GM18951 (cell line): Measurements from ENCODE around the gene RPL10L.

Experiments used
- POLR2A ChIP-seq: IDR thresholded peaks from 4 replicates; pipeline ENCODE4 v1.6.1; 2011; ENCODE audit warnings: mild to moderate bottlenecking; ENCODE audit not compliant: insufficient read length, insufficient read depth; ENCODE audit errors: extremely low read depth
- in situ Hi-C: fragments of 300-500 bp; cut with MboI; formaldehyde crosslinking; loops from one replicate; pipeline ENCODE4 v1.12.0; 2022; ENCODE audit warnings: low sequenced_read_pairs, mixed read lengths, inconsistent platforms; ENCODE audit not compliant: unreplicated experiment

RPL10L gene

DNA sequence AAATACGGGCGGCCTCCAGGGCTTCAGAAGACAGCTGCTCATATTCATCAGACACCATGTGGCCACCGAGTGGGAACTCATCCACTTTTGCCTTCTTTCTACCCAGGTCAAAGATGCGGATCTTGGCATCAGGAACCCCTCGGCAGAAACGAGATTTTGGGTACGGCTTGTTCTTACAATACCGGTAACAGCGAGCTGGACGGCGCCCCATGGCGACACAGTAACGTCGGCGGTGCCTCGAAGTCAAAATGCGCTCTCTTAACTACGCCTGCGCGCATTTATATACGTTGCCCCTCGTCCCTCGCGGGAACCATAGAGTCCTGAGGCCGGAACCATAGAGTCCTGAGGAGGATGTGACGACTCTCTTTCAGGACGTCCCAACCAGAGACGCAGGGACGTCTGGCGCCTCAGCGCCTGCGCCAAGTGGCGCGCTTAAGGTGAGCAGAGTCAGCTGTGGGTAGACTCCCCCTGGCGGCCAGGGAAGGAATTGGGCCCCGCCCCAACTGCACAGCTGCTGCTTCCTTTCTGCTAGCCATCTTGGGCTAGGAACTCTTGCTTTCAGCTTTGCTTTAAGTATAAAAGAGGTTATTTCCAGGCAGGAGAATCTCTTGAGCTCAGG lies at the start of gene RPL10L:
Gene RPL10L (minus strand): TSS at position 256 of the 619 bp plus-strand sequence. CDS start 45 bp downstream, at position 211.
- TF ChIP-seq POLR2A = no peak
- in situ Hi-C loops = no loop called here

DNA sequence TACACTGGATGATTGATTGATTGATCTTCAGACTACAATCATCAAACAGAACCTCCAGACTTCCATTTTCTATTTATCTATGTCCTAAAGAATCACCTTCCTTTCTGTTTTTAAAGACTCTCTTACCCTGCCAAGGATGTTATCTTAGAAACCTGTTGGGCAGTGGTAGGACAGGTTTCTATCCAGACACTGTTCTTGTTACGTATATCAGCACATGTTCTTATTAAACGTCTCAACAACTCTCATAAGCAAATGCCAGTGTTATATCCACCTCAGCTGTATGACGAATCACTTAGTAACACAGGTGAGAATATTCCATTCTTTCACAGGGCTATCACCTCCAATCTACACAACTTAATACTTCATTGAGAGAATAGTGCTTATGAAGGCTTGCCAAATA lies 40.2 kb upstream of the RPL10L start:
- TF ChIP-seq POLR2A = no peak
- in situ Hi-C loops = no loop called here

DNA sequence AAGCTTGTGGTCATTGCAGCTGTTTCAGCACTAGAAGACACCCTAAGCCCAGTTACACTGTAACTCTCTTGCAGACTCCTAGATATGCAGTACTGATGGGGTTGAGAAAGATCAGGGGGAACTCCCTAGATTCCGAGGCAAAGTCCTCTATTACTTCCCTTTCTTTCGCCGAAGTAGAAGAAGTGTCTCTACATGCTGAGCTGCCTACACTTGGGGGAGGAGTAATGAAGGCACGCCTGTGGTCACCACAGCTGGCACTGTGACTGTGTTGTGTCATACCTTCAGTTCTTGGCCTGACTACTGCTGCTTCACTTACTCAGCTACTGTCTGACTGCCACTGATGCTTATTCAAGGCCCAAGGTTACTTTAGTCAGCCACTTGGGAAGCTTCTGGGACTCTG lies 35.1 kb upstream of the RPL10L start:
- in situ Hi-C loops = no loop called here

DNA sequence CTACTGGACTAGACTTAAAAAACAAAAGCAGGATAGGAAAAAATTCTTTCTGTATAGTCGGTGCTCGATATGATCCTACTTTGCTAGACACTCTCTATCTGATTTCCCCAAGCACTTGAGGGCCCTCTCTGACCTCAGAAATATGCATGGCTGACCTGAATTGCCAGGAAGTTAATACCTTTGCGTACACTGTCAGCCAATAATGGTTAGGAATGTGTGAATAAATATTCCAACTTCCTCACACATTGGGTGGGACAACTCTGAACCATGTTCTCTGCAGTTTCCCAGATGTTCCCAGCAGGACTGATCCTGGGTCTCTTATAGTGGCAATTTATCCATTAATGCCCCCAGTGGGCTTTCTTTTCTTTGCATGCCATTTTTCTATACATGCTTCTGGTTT lies 20.5 kb upstream of the RPL10L start:
- TF ChIP-seq POLR2A = no peak
- in situ Hi-C loops = no loop called here

More for the DNA sequence above, 35.1 kb upstream of the RPL10L start:
- TF ChIP-seq POLR2A = no peak

DNA sequence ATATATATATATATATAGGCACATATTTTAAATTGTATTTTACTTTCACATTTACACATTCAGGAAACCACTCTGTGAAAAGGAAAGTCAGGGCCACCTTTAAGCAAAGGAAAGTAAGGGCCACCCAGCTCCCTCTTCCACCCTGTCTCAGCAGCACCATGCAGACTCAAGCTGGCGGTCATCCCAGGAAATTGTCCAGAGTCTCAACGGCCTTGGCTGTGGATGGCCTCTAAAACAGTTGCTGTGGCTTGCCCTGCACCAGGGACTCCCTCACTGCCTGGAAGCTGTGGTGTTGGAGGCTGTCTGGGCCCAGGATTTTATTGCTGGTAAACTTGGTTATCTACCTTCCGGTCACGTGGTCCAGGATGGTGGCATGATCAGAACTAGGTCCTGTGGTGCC lies 11.8 kb upstream of the RPL10L start:
- in situ Hi-C loops = no loop called here
- TF ChIP-seq POLR2A = no peak

DNA sequence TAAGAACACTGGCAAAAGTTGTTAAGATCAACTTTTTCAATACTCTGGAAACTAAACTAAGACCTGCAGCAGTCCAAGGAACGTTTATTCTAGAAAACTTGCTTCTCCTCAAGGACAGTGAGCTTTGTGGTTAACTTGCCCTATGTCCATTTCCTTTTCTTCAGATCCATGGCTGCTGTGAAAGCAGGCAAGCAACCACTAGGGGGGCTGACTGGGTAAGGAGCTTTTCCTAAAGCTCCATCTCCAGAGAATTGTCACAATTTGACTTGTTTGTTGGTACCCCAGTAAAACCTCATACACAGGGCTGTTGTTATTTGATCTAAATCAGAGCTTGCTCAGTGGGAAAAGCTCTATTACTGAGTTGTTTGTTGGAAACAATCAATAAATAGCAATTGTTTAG lies 10.1 kb upstream of the RPL10L start:
- no peak for TF ChIP-seq POLR2A
- in situ Hi-C loops = no loop called here

DNA sequence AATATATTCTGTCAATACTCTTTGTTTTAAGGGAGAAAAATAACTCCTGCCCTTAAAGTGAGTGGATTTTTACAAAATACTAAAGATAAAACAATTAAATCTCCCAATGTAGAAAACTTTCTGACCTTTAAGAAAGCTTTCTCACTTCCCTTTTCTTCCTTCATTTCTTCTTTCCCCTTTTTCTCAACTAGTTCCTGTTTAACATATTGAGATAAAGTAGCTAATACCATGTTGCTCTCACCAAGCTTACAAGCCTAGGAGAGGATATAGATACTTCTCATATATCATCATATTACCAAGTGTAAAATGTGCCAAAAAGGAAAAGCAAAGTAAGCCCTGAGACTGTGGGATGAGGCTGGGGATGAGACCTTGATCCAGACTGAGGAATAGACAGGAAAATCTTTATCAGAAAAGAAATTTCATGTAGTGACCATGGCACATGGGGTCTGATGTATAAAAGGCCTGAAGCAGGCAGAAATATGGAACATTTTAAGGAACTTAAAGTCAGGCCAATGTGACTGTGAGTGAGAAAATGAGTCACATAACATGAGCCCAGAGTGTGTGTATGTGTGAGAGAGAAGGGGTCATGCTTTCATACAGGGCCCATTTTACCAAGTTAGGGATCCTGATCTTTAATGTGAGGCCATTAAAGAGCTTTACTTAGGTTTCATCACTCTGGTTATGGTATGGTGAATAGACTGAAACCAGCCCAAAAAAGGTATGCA lies 1.6 kb upstream of the RPL10L start:
- in situ Hi-C loops = no loop called here
- TF ChIP-seq POLR2A = no peak

DNA sequence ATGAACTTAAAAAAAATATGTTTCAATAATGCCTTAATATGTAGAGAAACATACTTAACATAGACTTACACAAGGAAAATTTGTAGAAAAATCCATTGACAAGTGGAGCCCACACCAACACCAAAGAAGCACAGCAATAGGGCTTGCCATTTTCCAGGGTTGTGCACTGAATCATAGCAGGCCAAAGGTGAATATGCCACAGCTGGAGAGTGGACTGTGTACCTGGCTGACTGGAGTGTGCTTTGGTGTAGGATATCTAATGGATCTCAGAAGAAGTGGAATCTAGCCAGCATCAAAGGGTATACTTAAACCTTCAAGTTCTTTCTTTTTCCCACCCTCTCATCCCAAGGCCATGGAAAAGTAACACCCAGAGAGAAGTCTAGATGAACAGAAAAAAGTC lies 4.8 kb downstream of the RPL10L start:
- no peak for TF ChIP-seq POLR2A
- in situ Hi-C loops = no loop called here

DNA sequence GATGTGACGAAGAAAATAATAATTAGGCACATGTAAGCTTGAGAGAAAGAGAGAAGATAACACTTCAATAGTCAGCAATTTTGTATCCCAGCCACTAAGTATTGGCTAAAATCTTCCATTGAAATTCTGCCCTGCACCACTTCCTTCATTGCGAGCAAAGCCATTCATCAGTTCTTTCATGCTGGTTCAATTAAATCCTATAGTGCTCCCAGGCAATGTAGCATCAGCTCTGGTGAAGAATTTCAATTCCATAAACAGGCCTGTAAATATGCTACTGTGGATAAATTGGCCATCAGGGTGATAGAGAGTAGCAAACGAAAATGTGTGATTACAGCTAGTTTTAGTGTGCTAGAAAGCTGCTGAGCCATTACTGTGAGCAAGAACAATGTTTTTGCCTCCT lies 24.7 kb downstream of the RPL10L start:
- in situ Hi-C loops = no loop called here
- TF ChIP-seq POLR2A = no peak
